ENCODE results near the gene WWC2. TPM values are rescaled to one million over a fixed set of nuclear protein-coding genes. Genes with fewer than 3 reads are reported as not detected.

WWC2 gene
- total RNA-seq, 1 experiment from 2014 or later: 80.3 TPM

DNA sequence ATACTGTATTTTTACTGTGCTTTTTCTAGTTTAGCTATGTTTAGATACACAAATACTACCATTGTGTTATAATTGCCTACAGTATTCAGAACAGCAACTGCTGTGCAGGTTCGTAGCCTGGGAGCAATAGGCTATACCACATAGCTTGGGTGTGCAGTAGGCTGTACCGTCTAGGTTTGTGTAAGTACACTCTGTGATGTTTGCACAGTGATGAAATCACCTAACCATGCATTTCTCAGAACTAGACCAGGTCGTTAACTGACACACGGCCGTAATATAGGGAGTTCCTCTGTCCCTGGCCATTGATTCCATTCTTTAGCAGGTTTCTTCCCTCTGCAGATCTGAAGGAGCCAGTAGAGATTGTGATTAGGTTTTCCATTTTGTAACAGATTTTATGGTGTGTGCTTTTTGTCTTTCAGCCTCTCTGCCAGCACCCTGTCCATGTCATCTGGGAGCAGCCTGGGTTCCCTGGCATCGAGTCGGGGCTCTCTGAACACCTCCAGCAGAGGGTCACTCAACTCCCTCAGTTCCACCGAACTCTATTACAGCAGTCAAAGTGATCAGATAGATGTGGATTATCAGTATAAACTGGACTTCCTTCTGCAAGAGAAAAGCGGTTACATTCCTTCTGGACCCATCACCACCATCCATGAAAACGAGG is 161.6 kb downstream of the WWC2 start:
- peak overlapping the region; percentile 66 for H3K27ac ChIP-seq (ENCODE audit: low read length)
- ChIA-PET POLR2A (interaction anchor here (0.6 kb wide), 1 partner anchor 163 kb away, joined by 4 read pairs; no protein-coding TSS in a partner anchor), CTCF (interaction anchor here (0.6 kb wide), 1 partner anchor 10 kb away, joined by 10 read pairs; no protein-coding TSS in a partner anchor)
- no peaks in the 10 kb centered on the region for H3K9me3 ChIP-seq (ENCODE audit: control insufficient read depth, insufficient read depth, low read depth, low read length)
- no peak for DNase-seq (ENCODE audit: low read depth, low spot score)
- H3K4me3 ChIP-seq (ENCODE audit: low read depth in 2 of 2, low read length in 2 of 2): no peak overlapping the region
- TF ChIP-seq, protein P1, sequence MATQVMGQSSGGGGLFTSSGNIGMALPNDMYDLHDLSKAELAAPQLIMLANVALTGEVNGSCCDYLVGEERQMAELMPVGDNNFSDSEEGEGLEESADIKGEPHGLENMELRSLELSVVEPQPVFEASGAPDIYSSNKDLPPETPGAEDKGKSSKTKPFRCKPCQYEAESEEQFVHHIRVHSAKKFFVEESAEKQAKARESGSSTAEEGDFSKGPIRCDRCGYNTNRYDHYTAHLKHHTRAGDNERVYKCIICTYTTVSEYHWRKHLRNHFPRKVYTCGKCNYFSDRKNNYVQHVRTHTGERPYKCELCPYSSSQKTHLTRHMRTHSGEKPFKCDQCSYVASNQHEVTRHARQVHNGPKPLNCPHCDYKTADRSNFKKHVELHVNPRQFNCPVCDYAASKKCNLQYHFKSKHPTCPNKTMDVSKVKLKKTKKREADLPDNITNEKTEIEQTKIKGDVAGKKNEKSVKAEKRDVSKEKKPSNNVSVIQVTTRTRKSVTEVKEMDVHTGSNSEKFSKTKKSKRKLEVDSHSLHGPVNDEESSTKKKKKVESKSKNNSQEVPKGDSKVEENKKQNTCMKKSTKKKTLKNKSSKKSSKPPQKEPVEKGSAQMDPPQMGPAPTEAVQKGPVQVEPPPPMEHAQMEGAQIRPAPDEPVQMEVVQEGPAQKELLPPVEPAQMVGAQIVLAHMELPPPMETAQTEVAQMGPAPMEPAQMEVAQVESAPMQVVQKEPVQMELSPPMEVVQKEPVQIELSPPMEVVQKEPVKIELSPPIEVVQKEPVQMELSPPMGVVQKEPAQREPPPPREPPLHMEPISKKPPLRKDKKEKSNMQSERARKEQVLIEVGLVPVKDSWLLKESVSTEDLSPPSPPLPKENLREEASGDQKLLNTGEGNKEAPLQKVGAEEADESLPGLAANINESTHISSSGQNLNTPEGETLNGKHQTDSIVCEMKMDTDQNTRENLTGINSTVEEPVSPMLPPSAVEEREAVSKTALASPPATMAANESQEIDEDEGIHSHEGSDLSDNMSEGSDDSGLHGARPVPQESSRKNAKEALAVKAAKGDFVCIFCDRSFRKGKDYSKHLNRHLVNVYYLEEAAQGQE (IDR thresholded peaks at IDR 0.05; ENCODE audit: insufficient read depth in 1 of 2, low read depth in 2 of 2, low read length in 1 of 2): no peak
- TF ChIP-seq POLR2AphosphoS5 (IDR thresholded peaks at IDR 0.05; ENCODE audit: low read depth, low read length) (no peak), SIN3A (IDR thresholded peaks at IDR 0.05; ENCODE audit: borderline replicate concordance, insufficient read depth, low read depth, low read length) (no peak), TCF7L2 (IDR thresholded peaks at IDR 0.05; ENCODE audit: low read depth, low read length) (no peak)
- TF ChIP-seq, protein P2, sequence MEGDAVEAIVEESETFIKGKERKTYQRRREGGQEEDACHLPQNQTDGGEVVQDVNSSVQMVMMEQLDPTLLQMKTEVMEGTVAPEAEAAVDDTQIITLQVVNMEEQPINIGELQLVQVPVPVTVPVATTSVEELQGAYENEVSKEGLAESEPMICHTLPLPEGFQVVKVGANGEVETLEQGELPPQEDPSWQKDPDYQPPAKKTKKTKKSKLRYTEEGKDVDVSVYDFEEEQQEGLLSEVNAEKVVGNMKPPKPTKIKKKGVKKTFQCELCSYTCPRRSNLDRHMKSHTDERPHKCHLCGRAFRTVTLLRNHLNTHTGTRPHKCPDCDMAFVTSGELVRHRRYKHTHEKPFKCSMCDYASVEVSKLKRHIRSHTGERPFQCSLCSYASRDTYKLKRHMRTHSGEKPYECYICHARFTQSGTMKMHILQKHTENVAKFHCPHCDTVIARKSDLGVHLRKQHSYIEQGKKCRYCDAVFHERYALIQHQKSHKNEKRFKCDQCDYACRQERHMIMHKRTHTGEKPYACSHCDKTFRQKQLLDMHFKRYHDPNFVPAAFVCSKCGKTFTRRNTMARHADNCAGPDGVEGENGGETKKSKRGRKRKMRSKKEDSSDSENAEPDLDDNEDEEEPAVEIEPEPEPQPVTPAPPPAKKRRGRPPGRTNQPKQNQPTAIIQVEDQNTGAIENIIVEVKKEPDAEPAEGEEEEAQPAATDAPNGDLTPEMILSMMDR (IDR thresholded peaks at IDR 0.05): no peak
- intact Hi-C loops (cut with micrococcal nuclease; ENCODE audit: unreplicated experiment) (loop anchor here (5.0 kb wide), 1 partner anchor 323 kb away; no protein-coding TSS in a partner anchor), in situ Hi-C loops (cut with HindIII; ENCODE audit: low pct_unique_long_range_greater_than_20kb, low sequenced_read_pairs) (no loop called here)
- peaks cover 15% of the 10 kb centered on the region for H3K4me1 ChIP-seq (ENCODE audit: control insufficient read depth, insufficient read depth, low read length)
- peaks cover 11% of the 10 kb centered on the region for H3K36me3 ChIP-seq (ENCODE audit: control insufficient read depth, insufficient read depth, low read length)
- H3K27me3 ChIP-seq (ENCODE audit: control insufficient read depth, insufficient read depth, low read length): no peaks in the 10 kb centered on the region
- BruUV-seq (replicated peaks): no TSS peak
- ATAC-seq: peak; percentile 82

DNA sequence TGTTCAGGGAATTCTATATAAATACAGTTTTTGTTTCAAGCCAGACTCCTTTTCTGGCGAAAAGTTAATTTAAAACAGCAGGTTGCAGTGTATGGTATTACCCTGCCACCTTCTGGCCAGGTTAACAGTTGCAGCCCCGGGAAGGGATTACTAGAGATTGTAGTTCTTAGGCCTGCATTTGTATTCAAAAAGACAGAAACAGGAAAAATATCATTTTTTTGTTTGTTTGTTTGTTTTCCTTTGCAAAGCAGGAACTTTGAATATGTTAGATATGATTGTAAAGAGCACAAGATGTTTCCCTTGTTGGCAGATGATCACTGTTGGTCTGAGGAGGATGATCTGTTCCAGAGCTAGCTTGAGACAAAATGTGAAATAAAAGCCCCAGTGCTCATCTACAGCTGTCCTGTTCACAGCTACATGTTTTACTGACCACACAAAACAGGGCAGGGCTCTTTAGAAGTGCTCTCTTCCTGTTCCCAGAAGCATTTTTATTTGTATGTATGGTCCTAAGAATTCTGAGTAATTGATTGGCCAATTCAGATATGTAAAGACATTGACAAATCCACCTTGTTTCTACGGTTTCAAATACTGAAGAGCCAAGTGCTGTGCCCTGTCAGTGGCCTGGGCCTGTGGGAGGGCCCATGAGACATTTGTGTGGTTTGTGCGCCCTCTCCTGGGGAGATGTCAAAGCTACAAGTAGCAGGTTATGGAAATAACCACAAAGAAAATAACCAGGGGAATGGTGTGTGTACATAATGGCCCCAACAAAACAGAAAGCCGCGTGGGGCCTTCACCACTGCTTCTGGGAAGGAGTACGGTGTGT is 163.1 kb downstream of the WWC2 start:
- Histone ChIP-seq H3K9me3 (ENCODE audit: control insufficient read depth, insufficient read depth, low read depth, low read length) (no peaks in the 10 kb centered on the region), H3K4me3 (ENCODE audit: low read depth in 2 of 2, low read length in 2 of 2) (no peak overlapping the region), H3K4me1 (ENCODE audit: control insufficient read depth, insufficient read depth, low read length) (peaks cover 12% of the 10 kb centered on the region), H3K27me3 (ENCODE audit: control insufficient read depth, insufficient read depth, low read length) (no peaks in the 10 kb centered on the region), H3K27ac (ENCODE audit: low read length) (peak overlapping the region; percentile 66), H3K36me3 (ENCODE audit: control insufficient read depth, insufficient read depth, low read length) (peaks cover 16% of the 10 kb centered on the region)
- DNase-seq (ENCODE audit: low read depth, low spot score): no peak
- ATAC-seq: peak; percentile 89
- TF ChIP-seq, protein P2 (IDR thresholded peaks at IDR 0.05): peak; percentile 77
- TF ChIP-seq POLR2AphosphoS5 (IDR thresholded peaks at IDR 0.05; ENCODE audit: low read depth, low read length): no peak
- ChIA-PET POLR2A (interaction anchor here (0.5 kb wide), 1 partner anchor 149 kb away, joined by 3 read pairs; no protein-coding TSS in a partner anchor), CTCF (interaction anchor here (0.7 to 1.5 kb wide), 3 partner anchors 23 to 324 kb away, joined by 3 to 5 read pairs (median 4); no protein-coding TSS in a partner anchor)
- intact Hi-C loops (cut with micrococcal nuclease; ENCODE audit: unreplicated experiment) (loop anchor here (1.0 to 5.0 kb wide), 2 partner anchors 189 to 325 kb away; no protein-coding TSS in a partner anchor), in situ Hi-C loops (cut with HindIII; ENCODE audit: low pct_unique_long_range_greater_than_20kb, low sequenced_read_pairs) (no loop called here)
- BruUV-seq (replicated peaks): no TSS peak
